Measurements from ENCODE around the gene AMPH. TPM values are rescaled to one million over a fixed set of nuclear protein-coding genes. Genes with fewer than 3 reads are reported as not detected.
"Not testable (repeated sequence)": the region's sequence is repeated elsewhere in the genome, so short reads cannot be mapped to it uniquely, and the experiment has no call there.

AMPH gene
- total RNA-seq, 2 donors from 2014 or later, result 7.3 to 10.0 TPM

GRCh38 chr7:38632411-38632810 is 1.2 kb upstream of the AMPH start:
- intact Hi-C loops (cut with DNase I), result loop anchor here in 1 of 2 donors (10.0 kb wide), 1 partner anchor 218 kb away; no protein-coding TSS in a partner anchor
- no peak for DNase-seq (ENCODE audit: low spot score)

GRCh38 chr7:38629651-38630510 is 1.3 kb downstream of the AMPH start:
- DNase-seq (ENCODE audit: low spot score), result no peak
- intact Hi-C loops (cut with DNase I), result loop anchor here in 1 of 2 donors (10.0 kb wide), 1 partner anchor 215 kb away; no protein-coding TSS in a partner anchor

- no peak for DNase-seq (ENCODE audit: low spot score)
- intact Hi-C loops (cut with DNase I), result no loop called here
Observed at GRCh38 chr7:38628630-38629385, 2.4 kb downstream of the AMPH start.

GRCh38 chr7:38625866-38626265 is 5.3 kb downstream of the AMPH start:
- no peak for DNase-seq (ENCODE audit: low spot score)
- intact Hi-C loops (cut with DNase I), result no loop called here

- intact Hi-C loops (cut with DNase I), result no loop called here
- no peak for DNase-seq (ENCODE audit: low spot score)
Observed at GRCh38 chr7:38615665-38616064, 15.5 kb downstream of the AMPH start.

GRCh38 chr7:38607466-38607865 is 23.7 kb downstream of the AMPH start:
- intact Hi-C loops (cut with DNase I), result no loop called here
- DNase-seq (ENCODE audit: low spot score), result no peak

- intact Hi-C loops (cut with DNase I), result no loop called here
- DNase-seq (ENCODE audit: low spot score), result no peak
Observed at GRCh38 chr7:38600741-38601140, 30.4 kb downstream of the AMPH start.

- no peak for DNase-seq (ENCODE audit: low spot score)
- intact Hi-C loops (cut with DNase I), result no loop called here
Observed at GRCh38 chr7:38594949-38595348, 36.2 kb downstream of the AMPH start.

- no peak for DNase-seq (ENCODE audit: low spot score)
- intact Hi-C loops (cut with DNase I), result no loop called here
Observed at GRCh38 chr7:38592737-38593288, 38.4 kb downstream of the AMPH start.

GRCh38 chr7:38585572-38586354 is 45.4 kb downstream of the AMPH start:
- DNase-seq (ENCODE audit: low spot score), result no peak
- intact Hi-C loops (cut with DNase I), result no loop called here

- intact Hi-C loops (cut with DNase I), result no loop called here
- no peak for DNase-seq (ENCODE audit: low spot score)
Observed at GRCh38 chr7:38584443-38585210, 46.5 kb downstream of the AMPH start.

GRCh38 chr7:38580485-38580884 is 50.7 kb downstream of the AMPH start:
- intact Hi-C loops (cut with DNase I), result no loop called here
- DNase-seq (ENCODE audit: low spot score), result no peak

- no peak for DNase-seq (ENCODE audit: low spot score)
- intact Hi-C loops (cut with DNase I), result no loop called here
Observed at GRCh38 chr7:38574086-38574485, 57.1 kb downstream of the AMPH start.

GRCh38 chr7:38571620-38572019 is 59.6 kb downstream of the AMPH start:
- intact Hi-C loops (cut with DNase I); DNase-seq (ENCODE audit: low spot score): not testable (repeated sequence)

- intact Hi-C loops (cut with DNase I), result no loop called here
- DNase-seq (ENCODE audit: low spot score), result no peak
Observed at GRCh38 chr7:38568497-38568896, 62.7 kb downstream of the AMPH start.

GRCh38 chr7:38565289-38565688 is 65.9 kb downstream of the AMPH start:
- DNase-seq (ENCODE audit: low spot score), result no peak
- intact Hi-C loops (cut with DNase I), result no loop called here

GRCh38 chr7:38563741-38564140 is 67.4 kb downstream of the AMPH start:
- DNase-seq (ENCODE audit: low spot score), result no peak
- intact Hi-C loops (cut with DNase I), result no loop called here

- intact Hi-C loops (cut with DNase I), result no loop called here
- DNase-seq (ENCODE audit: low spot score), result no peak
Observed at GRCh38 chr7:38561166-38561565, 70.0 kb downstream of the AMPH start.
